GM21717 (cell line): ENCODE data around the gene ARHGEF33.

Experiments used
- ATAC-seq: cut with Tn5 transposase; IDR thresholded peaks from one replicate; pipeline ENCODE4 v1.9.1; 2021; ENCODE audit warnings: mild to moderate bottlenecking, moderate library complexity; ENCODE audit not compliant: unreplicated experiment

Gene ARHGEF33

DNA sequence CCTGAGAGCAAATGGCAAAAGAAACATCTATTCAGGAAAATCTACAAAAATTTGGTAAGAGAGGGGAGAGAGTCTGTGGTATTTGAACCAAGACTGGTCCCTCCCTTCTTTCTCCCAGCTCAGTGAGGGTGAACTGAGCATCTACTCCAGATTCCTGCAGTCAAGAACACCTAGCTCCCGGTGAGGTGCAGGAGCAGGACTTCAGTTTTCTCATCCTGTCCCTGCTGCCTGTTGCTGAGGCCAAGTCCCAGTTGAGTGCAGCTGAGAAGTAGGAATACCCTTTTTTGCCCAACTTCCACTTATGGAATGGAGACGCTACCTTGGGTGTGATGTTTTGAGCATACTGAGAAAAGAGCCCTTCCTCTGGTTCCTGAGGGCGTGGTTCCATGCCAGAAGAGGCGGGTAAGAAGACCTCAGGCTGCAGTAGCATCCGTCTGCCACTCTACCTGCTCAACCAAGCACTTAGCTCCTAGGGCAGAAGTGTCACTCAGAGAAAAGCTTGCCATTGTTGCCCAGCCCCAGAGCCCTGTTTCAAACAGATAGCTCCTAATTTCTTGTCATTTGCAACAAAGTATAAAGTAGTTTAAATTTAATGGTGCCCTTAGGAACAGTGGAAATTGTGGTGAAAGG, 118.3 kb downstream of the ARHGEF33 start:
- ATAC-seq, result no peak

GRCh38 chr2:39008665-39009064, 119.0 kb downstream of the ARHGEF33 start:
- no peak for ATAC-seq

- ATAC-seq, result no peak
Measured at GRCh38 chr2:39013871-39014270, 124.2 kb downstream of the ARHGEF33 start.

DNA sequence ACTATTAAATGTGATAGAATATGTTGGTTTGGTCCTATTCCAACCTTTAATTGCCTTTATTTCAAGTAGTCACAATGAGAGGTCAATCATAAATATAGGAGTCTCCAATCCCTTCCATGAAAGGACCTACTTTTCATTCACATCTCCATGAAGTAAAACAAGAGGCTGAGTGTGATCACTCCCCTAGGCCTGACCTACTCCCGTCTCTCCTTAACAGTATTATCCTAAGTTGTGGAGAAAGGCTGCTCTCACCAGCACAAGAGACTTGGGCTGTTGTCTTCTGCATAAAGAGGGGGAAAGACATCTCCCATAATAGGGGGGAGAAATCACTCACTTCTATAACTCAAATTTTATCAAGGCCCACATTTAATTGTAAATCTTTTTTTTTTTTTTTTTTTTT, 125.7 kb downstream of the ARHGEF33 start:
- ATAC-seq, result no peak

DNA sequence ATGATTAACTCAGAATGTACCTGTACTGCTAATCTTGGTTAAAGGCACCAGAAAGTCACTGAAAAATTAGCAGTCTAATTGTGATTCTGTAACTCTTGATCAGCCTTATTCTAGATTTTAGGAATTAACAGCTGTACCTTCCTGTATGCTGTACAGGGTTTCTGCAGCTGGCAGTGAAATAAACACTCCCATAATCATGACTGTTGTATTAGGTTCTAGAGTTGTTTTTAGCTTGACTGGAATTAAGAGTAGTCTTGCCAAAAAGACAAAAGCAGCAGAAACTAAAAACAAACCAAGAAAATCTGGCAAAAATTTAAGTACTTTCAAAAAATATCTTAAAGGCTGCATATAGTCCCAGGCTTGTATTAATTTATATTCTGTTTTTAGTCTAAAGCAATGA, 127.7 kb downstream of the ARHGEF33 start:
- ATAC-seq, result no peak

- no peak for ATAC-seq
Measured at GRCh38 chr2:39018638-39019037, 129.0 kb downstream of the ARHGEF33 start.

- ATAC-seq, result no peak
Measured at GRCh38 chr2:39020383-39020782, 130.7 kb downstream of the ARHGEF33 start.

- ATAC-seq, result no peak
Measured at GRCh38 chr2:39022642-39023235, 133.1 kb downstream of the ARHGEF33 start.

GRCh38 chr2:39023649-39024048, 134.0 kb downstream of the ARHGEF33 start:
- no peak for ATAC-seq

DNA sequence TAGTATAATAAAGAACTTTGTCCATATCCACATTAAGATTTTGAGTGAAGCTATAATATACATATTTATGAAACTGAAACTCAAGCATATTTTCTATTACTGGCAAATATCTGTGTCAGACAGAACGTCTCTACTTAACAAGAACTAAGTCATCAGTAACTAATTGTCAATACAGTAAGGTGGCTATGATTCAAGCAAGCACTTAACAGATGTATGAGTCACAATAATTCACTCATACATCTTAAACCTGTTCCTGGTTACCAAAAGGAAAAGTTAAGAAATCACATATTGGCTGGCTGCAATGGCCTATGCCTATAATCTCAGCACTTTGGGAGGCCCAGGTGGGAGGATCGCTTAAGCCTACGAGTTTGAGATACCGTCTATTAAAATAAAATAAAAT, 135.2 kb downstream of the ARHGEF33 start:
- no peak for ATAC-seq
